Endothelial cell of umbilical vein (primary cell): ENCODE data around the gene GPR32. TPM values are rescaled to one million over a fixed set of nuclear protein-coding genes. Genes with fewer than 3 reads are reported as not detected.

Experiments used
- BruUV-seq: library from RNA; stranded (reverse); fragments of 400-500 nt; replicated peaks from 2 replicates; lab custom pipeline; 2021; lab: Mats Ljungman, UMichigan
- CTCF ChIA-PET: fragments of 300-600, 350-600 bp; sonication (Branson Sonifier 250); formaldehyde crosslinking; loops from one replicate; lab custom pipeline; 2021; ENCODE audit warnings: antibody characterized with exemption, inconsistent platforms; lab: Charles Lee
- POLR2A ChIA-PET: fragments of 300-600, 350-600 bp; sonication (Branson Sonifier 250); formaldehyde crosslinking; loops from one replicate; lab custom pipeline; 2021; ENCODE audit warnings: antibody characterized with exemption, inconsistent platforms; lab: Charles Lee
- DNase-seq: peaks from one replicate; pipeline ENCODE4 v3.0.0-alpha.2; 2011; ENCODE audit warnings: low read depth, low spot score
- FAIRE-seq: peaks from 2 replicates; lab custom pipeline; 2011; peaks lifted over from hg19 to GRCh38; lab: Jason Lieb, UNC
- H2AFZ ChIP-seq: 2 replicates; pipeline ENCODE4 v1.6.0; 2012; ENCODE audit warnings: low read depth, low read length, control low read depth, inconsistent platforms
- H3K27ac ChIP-seq: 2 replicates; pipeline ENCODE4 v1.5.1; 2011; ENCODE audit warnings: low read depth, mild to moderate bottlenecking, control low read depth, low read length, moderate library complexity; ENCODE audit not compliant: insufficient read depth
- H3K27me3 ChIP-seq, 2 experiments: 2 replicates each; pipeline versions ENCODE4 v1.6.0 to v1.6.1; 2011; ENCODE audit warnings: low read length in 2 of 2, mixed read lengths in 1 of 2; ENCODE audit not compliant: control insufficient read depth in 2 of 2, insufficient read depth in 2 of 2
- H3K36me3 ChIP-seq, 2 experiments: 2 replicates in 1 of 2; 3 replicates in 1 of 2; pipeline ENCODE4 v1.5.1; 2011; ENCODE audit warnings: low read length in 2 of 2, mild to moderate bottlenecking in 1 of 2, moderate library complexity in 1 of 2; ENCODE audit not compliant: control insufficient read depth in 2 of 2, insufficient read depth in 2 of 2; ENCODE audit errors: extremely low read depth in 1 of 2
- H3K4me1 ChIP-seq: 3 replicates; pipeline ENCODE4 v1.5.1; 2011; ENCODE audit warnings: mild to moderate bottlenecking, low read length; ENCODE audit not compliant: control insufficient read depth, insufficient read depth; ENCODE audit errors: extremely low read depth
- H3K4me2 ChIP-seq: 2 replicates; pipeline ENCODE4 v1.6.1; 2011; ENCODE audit warnings: low read length, control low read depth, mixed read lengths; ENCODE audit not compliant: insufficient read depth
- H3K4me3 ChIP-seq, 3 experiments: fragments of 200-600 bp in 1 of 3; sonication (generic), shearing (Covaris generic) in 1 of 3; replicated peaks in 1 of 3; 2 replicates each; pipeline ENCODE4 v1.5.1; 2011 to 2016; ENCODE audit warnings: control low read depth in 3 of 3, low read length in 3 of 3, mild to moderate bottlenecking in 2 of 3, inconsistent platforms in 1 of 3, low read depth in 1 of 3, moderate library complexity in 1 of 3; ENCODE audit not compliant: insufficient read depth in 1 of 3
- H3K79me2 ChIP-seq: 2 replicates; pipeline ENCODE4 v1.6.0; 2012; ENCODE audit warnings: low read length, inconsistent platforms; ENCODE audit not compliant: control insufficient read depth, insufficient read depth
- H3K9ac ChIP-seq: replicated peaks from 2 replicates; pipeline ENCODE3; 2011; ENCODE audit warnings: low read length, control low read depth; ENCODE audit not compliant: insufficient read depth; ENCODE audit errors: extremely low read depth
- H3K9me1 ChIP-seq: replicated peaks from 3 replicates; pipeline ENCODE4 v1.6.0; 2011; ENCODE audit warnings: mild to moderate bottlenecking, low read length; ENCODE audit not compliant: control insufficient read depth, insufficient read depth; ENCODE audit errors: extremely low read depth
- H3K9me3 ChIP-seq: replicated peaks from 2 replicates; pipeline ENCODE4 v1.5.1; 2012; ENCODE audit warnings: low read length, inconsistent platforms; ENCODE audit not compliant: control insufficient read depth, insufficient read depth
- H4K20me1 ChIP-seq: replicated peaks from 2 replicates; pipeline ENCODE3; 2011; ENCODE audit warnings: mild to moderate bottlenecking, low read length; ENCODE audit not compliant: control insufficient read depth, insufficient read depth; ENCODE audit errors: extremely low read depth
- EZH2 ChIP-seq: IDR thresholded peaks from 2 replicates; pipeline ENCODE4 v1.6.1; 2012; ENCODE audit warnings: borderline replicate concordance, low read depth, mild to moderate bottlenecking, moderate library complexity, low read length, inconsistent platforms; ENCODE audit not compliant: severe bottlenecking
- FOS ChIP-seq: IDR thresholded peaks from 2 replicates; pipeline ENCODE4 v1.6.1; 2011; ENCODE audit warnings: mild to moderate bottlenecking, low read length, moderate library complexity, borderline replicate concordance; ENCODE audit not compliant: insufficient read depth
- GATA2 ChIP-seq: IDR thresholded peaks from 2 replicates; pipeline ENCODE4 v1.7.0; 2011; ENCODE audit warnings: low read depth, mild to moderate bottlenecking, moderate library complexity, mixed read lengths, low read length; ENCODE audit not compliant: insufficient read length, insufficient read depth
- JUN ChIP-seq: IDR thresholded peaks from 2 replicates; pipeline ENCODE4 v1.6.1; 2011; ENCODE audit warnings: borderline replicate concordance, low read depth; ENCODE audit not compliant: insufficient read length, insufficient read depth
- MYC ChIP-seq: IDR thresholded peaks from one replicate; pipeline ENCODE4 v1.6.1; 2011; ENCODE audit warnings: mild to moderate bottlenecking, low read depth, low read length
- POLR2A ChIP-seq: IDR thresholded peaks from 2 replicates; pipeline ENCODE4 v1.6.1; 2012; ENCODE audit warnings: low read depth, mild to moderate bottlenecking, control low read depth, low read length
- POLR2AphosphoS5 ChIP-seq: IDR thresholded peaks from 2 replicates; pipeline ENCODE4 v1.6.1; 2012; ENCODE audit warnings: low read depth, mild to moderate bottlenecking, control low read depth, low read length, moderate library complexity; ENCODE audit not compliant: insufficient read depth
- dilution Hi-C: fragments of 300-500 bp; cut with MboI; formaldehyde crosslinking; loops from one replicate; pipeline ENCODE4 v1.15.0; 2019; ENCODE audit warnings: low sequenced_read_pairs; ENCODE audit not compliant: extremely low pct_ligation_motif_present
- intact Hi-C: fragments of 100-400 bp; cut with micrococcal nuclease; formaldehyde crosslinking; loops from one replicate; pipeline ENCODE4 v1.10.0; 2022
- polyA plus RNA-seq, 4 experiments: library from polyadenylated mRNA; depleted of rRNA in 3 of 4; stranded (reverse) in 3 of 4; unstranded in 1 of 4; fragments of >200 nt; gene quantifications; 2 replicates each; pipeline versions ENCODE4 v1.2.1 to v1.2.3, GENCODE V29; 2011 to 2012; ENCODE audit warnings: missing spikeins in 1 of 4
- total RNA-seq: library from RNA; stranded (reverse); gene quantifications from 2 replicates; pipeline ENCODE4 v1.2.3, GENCODE V29; 2021
- TF ChIP-seq, protein P1 (sequence below): IDR thresholded peaks from 2 replicates; pipeline ENCODE4 v1.6.1; 2011; ENCODE audit not compliant: insufficient read depth, insufficient read length
- TF ChIP-seq, protein P2 (sequence below), 2 donors: IDR thresholded peaks; 1 replicate in 1 of 2; 2 replicates in 1 of 2; pipeline ENCODE4 v1.5.1; 2011; ENCODE audit warnings: low read length in 2 of 2, mild to moderate bottlenecking in 2 of 2, moderate library complexity in 2 of 2, control low read depth in 1 of 2, inconsistent platforms in 1 of 2, low read depth in 1 of 2; ENCODE audit not compliant: insufficient read depth in 1 of 2; ENCODE audit errors: extremely low read depth in 1 of 2

GPR32 gene
- total and polyA plus RNA-seq, 2 donors (not counting 3 experiments of a cell fraction or from before 2014, with no cell fraction given) = not detected

DNA sequence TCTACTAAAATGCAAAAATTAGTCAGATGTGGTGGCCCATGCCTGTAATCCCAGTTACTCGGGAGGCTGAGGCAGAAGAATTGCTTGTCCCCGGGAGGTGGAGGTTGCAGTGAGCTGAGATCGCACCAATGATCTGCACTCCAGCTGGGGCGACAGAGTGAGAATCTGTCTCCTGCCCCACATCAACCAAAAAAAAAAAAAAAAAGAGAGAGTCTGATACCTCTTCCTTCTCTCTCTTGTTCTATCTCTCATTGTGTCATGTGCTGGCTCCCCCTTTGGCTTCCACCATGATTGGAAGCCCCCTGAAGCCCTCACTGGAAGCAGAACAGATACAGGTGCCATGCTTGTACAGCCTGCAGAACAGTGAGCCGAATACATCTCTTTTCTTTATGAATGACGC, 26.7 kb upstream of the GPR32 start:
- no peaks in the 10 kb centered on the region for H3K79me2 ChIP-seq
- H2AFZ ChIP-seq = no peak overlapping the region
- TF ChIP-seq POLR2A (no peak), POLR2AphosphoS5 (no peak), FOS (no peak), JUN (no peak), MYC (no peak), GATA2 (no peak), EZH2 (no peak)
- TF ChIP-seq, protein P1, sequence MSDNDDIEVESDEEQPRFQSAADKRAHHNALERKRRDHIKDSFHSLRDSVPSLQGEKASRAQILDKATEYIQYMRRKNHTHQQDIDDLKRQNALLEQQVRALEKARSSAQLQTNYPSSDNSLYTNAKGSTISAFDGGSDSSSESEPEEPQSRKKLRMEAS = no peak
- TF ChIP-seq, protein P2, sequence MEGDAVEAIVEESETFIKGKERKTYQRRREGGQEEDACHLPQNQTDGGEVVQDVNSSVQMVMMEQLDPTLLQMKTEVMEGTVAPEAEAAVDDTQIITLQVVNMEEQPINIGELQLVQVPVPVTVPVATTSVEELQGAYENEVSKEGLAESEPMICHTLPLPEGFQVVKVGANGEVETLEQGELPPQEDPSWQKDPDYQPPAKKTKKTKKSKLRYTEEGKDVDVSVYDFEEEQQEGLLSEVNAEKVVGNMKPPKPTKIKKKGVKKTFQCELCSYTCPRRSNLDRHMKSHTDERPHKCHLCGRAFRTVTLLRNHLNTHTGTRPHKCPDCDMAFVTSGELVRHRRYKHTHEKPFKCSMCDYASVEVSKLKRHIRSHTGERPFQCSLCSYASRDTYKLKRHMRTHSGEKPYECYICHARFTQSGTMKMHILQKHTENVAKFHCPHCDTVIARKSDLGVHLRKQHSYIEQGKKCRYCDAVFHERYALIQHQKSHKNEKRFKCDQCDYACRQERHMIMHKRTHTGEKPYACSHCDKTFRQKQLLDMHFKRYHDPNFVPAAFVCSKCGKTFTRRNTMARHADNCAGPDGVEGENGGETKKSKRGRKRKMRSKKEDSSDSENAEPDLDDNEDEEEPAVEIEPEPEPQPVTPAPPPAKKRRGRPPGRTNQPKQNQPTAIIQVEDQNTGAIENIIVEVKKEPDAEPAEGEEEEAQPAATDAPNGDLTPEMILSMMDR (IDR thresholded peaks at IDR 0.05; ENCODE audit: extremely low read depth in 1 of 2, insufficient read depth in 1 of 2, low read depth in 1 of 2, low read length in 2 of 2) = no peak
- no peak overlapping the region for H3K4me3 ChIP-seq
- BruUV-seq = no TSS peak
- H3K27me3 ChIP-seq = peaks cover 0 to 2% of the 10 kb centered on the region in 2 experiments
- intact Hi-C loops = no loop called here
- H4K20me1 ChIP-seq = no peaks in the 10 kb centered on the region
- ChIA-PET POLR2A (no interaction called here), CTCF (interaction anchor here (0.8 to 1.3 kb wide), 3 partner anchors 15 to 19 kb away, joined by 3 to 6 read pairs (median 4); no protein-coding TSS in a partner anchor)
- H3K27ac ChIP-seq = no peak overlapping the region
- no peak for FAIRE-seq
- no peaks in the 10 kb centered on the region for H3K9me3 ChIP-seq
- DNase-seq = no peak
- no peak overlapping the region for H3K4me2 ChIP-seq
- H3K9ac ChIP-seq = no peak overlapping the region
- dilution Hi-C loops = no loop called here
- H3K36me3 ChIP-seq = no peaks in the 10 kb centered on the region
- H3K9me1 ChIP-seq = no peaks in the 10 kb centered on the region
- H3K4me1 ChIP-seq = peaks cover 6% of the 10 kb centered on the region
